Epithelial cell of umbilical artery (primary cell): ENCODE data around the gene TROAP. TPM values are rescaled to one million over a fixed set of nuclear protein-coding genes. Genes with fewer than 3 reads are reported as not detected.

ENCODE experiments used
- total RNA-seq: library from RNA; depleted of rRNA; stranded (reverse); fragments of >200 nt; gene quantifications from 2 replicates; pipeline ENCODE4 v1.2.3, GENCODE V29; 2014

TROAP gene
- 8.1 and 9.1 TPM in 2 replicates for total RNA-seq

GRCh38 chr12:49322708-49323523 is at the start of gene TROAP:
TROAP (plus strand) TSS chr12:49323255; CDS start chr12:49323609, 354 bp downstream.

GRCh38 chr12:49295082-49295936 is 27.7 kb upstream of the TROAP start, which contains the start of gene PRPH:
PRPH (plus strand) TSS chr12:49295147; CDS start chr12:49295201, 54 bp downstream.

GRCh38 chr12:49336645-49337584 is 13.9 kb downstream of the TROAP start, which contains the start of gene C1QL4:
C1QL4 (minus strand) TSS chr12:49337188; CDS start chr12:49336477, 711 bp downstream.

DNA sequence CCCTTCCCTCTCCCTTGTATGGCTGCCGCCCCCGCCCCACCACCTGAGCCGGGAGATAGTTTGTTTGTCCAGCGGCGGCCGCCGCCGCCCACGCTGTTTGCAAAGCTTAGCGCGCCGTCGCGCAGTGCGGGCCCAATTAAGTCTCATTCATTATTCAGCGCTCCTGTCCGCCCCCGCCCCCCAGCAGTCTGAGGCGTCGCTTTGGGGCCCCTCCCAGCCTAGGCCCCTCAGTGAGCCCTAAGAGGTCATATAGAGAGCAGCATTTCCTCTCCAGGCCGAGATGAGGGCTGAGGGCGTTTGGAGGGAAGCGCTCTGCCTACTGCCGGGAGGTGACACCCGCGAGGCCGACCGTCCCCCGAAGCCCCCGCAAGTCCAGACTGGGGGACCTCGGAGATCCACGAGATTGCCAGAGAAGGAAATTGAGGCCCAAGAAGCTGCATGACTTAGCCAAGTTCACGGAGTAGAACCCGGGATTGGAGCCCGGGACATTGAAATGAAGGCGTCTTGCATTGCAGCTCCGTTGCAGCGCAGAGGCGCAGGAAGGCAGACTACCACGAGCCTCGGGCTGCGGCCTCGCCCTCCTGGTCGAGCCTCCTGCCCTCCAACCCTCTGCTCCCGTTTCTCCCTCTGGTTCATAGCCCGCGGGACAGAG is 23.7 kb downstream of the TROAP start, which contains the start of gene DNAJC22:
TSS of gene DNAJC22 (plus strand) at position 230 of the 652 bp plus-strand sequence. CDS start 1,985 bp downstream, outside the sequence.

GRCh38 chr12:49367381-49368239 is 44.6 kb downstream of the TROAP start, which contains the start of gene SPATS2:
SPATS2 (plus strand) TSS chr12:49367462; CDS start chr12:49461013, 93,551 bp downstream.

Other genes with a start within 250 kb of the TROAP start
- gene DHH, start 228.5 kb upstream of the TROAP start, total RNA-seq, result 3.9 and 9.9 TPM in 2 replicates
- 84.8 and 91.6 TPM in 2 replicates for gene LMBR1L, start 212.4 kb upstream of the TROAP start, total RNA-seq
- gene TUBA1B, start 191.9 kb upstream of the TROAP start, total RNA-seq, result 1,902 and 1,994 TPM in 2 replicates
- 573 and 1,233 TPM in 2 replicates for gene TUBA1A, start 134.2 kb upstream of the TROAP start, total RNA-seq
- gene TUBA1C, start 58.2 kb upstream of the TROAP start, total RNA-seq, result 324 and 374 TPM in 2 replicates
- gene PRPH, start 28.1 kb upstream of the TROAP start, total RNA-seq, result not detected in 2 replicates
- gene C1QL4, start 13.9 kb downstream of the TROAP start, total RNA-seq, result not detected in 2 replicates
- gene DNAJC22, start 23.6 kb downstream of the TROAP start, total RNA-seq, result 0.61 and 1.3 TPM in 2 replicates
- gene SPATS2, start 44.2 kb downstream of the TROAP start, total RNA-seq, result 46.8 and 48.0 TPM in 2 replicates
- 0.15 and 0.32 TPM in 2 replicates for gene KCNH3, start 215.8 kb downstream of the TROAP start, total RNA-seq
- 60.9 and 76.0 TPM in 2 replicates for gene MCRS1, start 244.9 kb downstream of the TROAP start, total RNA-seq